Kidney (tissue), 14 donors: ENCODE data around the gene CYYR1. TPM values are rescaled to one million over a fixed set of nuclear protein-coding genes. Genes with fewer than 3 reads are reported as not detected.

ENCODE experiments used
- DNase-seq, 5 donors: peaks; one replicate each; pipeline ENCODE4 v3.0.0-alpha.2; 2013 to 2020
- FAIRE-seq: peaks from 2 replicates; lab custom pipeline; 2012; peaks lifted over from hg19 to GRCh38; lab: Jason Lieb, UNC
- H3K27ac ChIP-seq, 2 donors: one replicate each; pipeline ENCODE4 v1.7.0; 2013; ENCODE audit warnings: low read depth in 2 of 2, low read length in 2 of 2, inconsistent platforms in 1 of 2
- H3K27me3 ChIP-seq: one replicate; pipeline ENCODE4 v1.7.1; 2013; ENCODE audit warnings: low read length, inconsistent platforms; ENCODE audit not compliant: control insufficient read depth, insufficient read depth
- H3K36me3 ChIP-seq, 3 donors: one replicate each; pipeline versions ENCODE4 v1.7.0 to v1.7.1; 2013; ENCODE audit warnings: low read length in 3 of 3, control low read depth in 1 of 3, inconsistent platforms in 1 of 3; ENCODE audit not compliant: insufficient read depth in 3 of 3, control insufficient read depth in 2 of 3
- H3K4me1 ChIP-seq, 3 donors: one replicate each; pipeline versions ENCODE4 v1.7.0 to v1.7.1; 2013; ENCODE audit warnings: low read length in 3 of 3, inconsistent platforms in 1 of 3, low read depth in 1 of 3; ENCODE audit not compliant: control insufficient read depth in 2 of 3, insufficient read depth in 2 of 3
- H3K4me3 ChIP-seq, 3 donors: one replicate each; pipeline versions ENCODE4 v1.7.0 to v1.8.1; 2013; ENCODE audit warnings: low read length in 3 of 3, control low read depth in 1 of 3, inconsistent platforms in 1 of 3
- H3K9ac ChIP-seq, 3 donors: one replicate each; pipeline versions ENCODE4 v1.7.0 to v1.7.1; 2013; ENCODE audit warnings: low read length in 3 of 3, control low read depth in 1 of 3, inconsistent platforms in 1 of 3
- H3K9me3 ChIP-seq, 3 donors: one replicate each; pipeline versions ENCODE4 v1.7.0 to v1.7.1; 2013; ENCODE audit warnings: low read length in 3 of 3, control low read depth in 1 of 3, inconsistent platforms in 1 of 3; ENCODE audit not compliant: control insufficient read depth in 2 of 3, insufficient read depth in 1 of 3
- CTCF ChIP-seq: IDR thresholded peaks from 3 replicates; pipeline ENCODE4 v1.5.1; 2012; ENCODE audit warnings: mild to moderate bottlenecking, moderate library complexity, borderline replicate concordance; ENCODE audit not compliant: insufficient read depth; ENCODE audit errors: extremely low read depth
- intact Hi-C: fragments of 100-400 bp; cut with DNase I; formaldehyde crosslinking; loops from one replicate; pipeline ENCODE4 v1.11.1; 2022
- polyA plus RNA-seq: library from polyadenylated mRNA; stranded (reverse); fragments of 350-450 nt; fragmentation: Illumina TruSeq; extraction: RNeasy Lipid Tissue Mini Kit (QIAGEN cat#74804); gene quantifications from one replicate; pipeline ENCODE4 v1.2.3, GENCODE V29; 2014; ENCODE audit warnings: low read depth, low replicate concordance; ENCODE audit not compliant: insufficient read depth
- total RNA-seq: library from RNA; stranded (reverse); fragmentation: NEBNext Ultra II Directional; extraction: Animal tissue kit (Norgen Biotek cat#: 25700); gene quantifications from one replicate; pipeline ENCODE4 v1.2.1, GENCODE V29; 2021
- donor health status: control.
- donor health status: control.
- donor health status: control.
- donor health status: control.
- donor health status: control.
- donor health status: DM: yes; HTN: yes; CAD: no.
- donor health status: Normal renal cell carcinoma (clear cell type).

Gene CYYR1
- total and polyA plus RNA-seq, 2 donors from 2014 or later = 17.0 to 23.4 TPM

GRCh38 chr21:26443867-26444266 is 129.2 kb downstream of the CYYR1 start:
- FAIRE-seq (no peak), DNase-seq (no peak)
- H3K27ac ChIP-seq = no peak overlapping the region
- H3K4me3 ChIP-seq = no peak overlapping the region
- intact Hi-C loops = no loop called here
- H3K4me1 ChIP-seq = no peaks in the 10 kb centered on the region
- no peaks in the 10 kb centered on the region for H3K36me3 ChIP-seq
- H3K9ac ChIP-seq = no peak overlapping the region
- no peaks in the 10 kb centered on the region for H3K9me3 ChIP-seq
- TF ChIP-seq CTCF = no peak
- no peaks in the 10 kb centered on the region for H3K27me3 ChIP-seq

GRCh38 chr21:26443291-26443690 is 129.8 kb downstream of the CYYR1 start:
- Histone ChIP-seq H3K27ac (no peak overlapping the region), H3K9me3 (no peaks in the 10 kb centered on the region), H3K4me3 (no peak overlapping the region), H3K27me3 (no peaks in the 10 kb centered on the region), H3K4me1 (no peaks in the 10 kb centered on the region), H3K36me3 (no peaks in the 10 kb centered on the region), H3K9ac (no peak overlapping the region)
- no peak for FAIRE-seq
- DNase-seq = no peak
- intact Hi-C loops = no loop called here
- no peak for TF ChIP-seq CTCF

- Histone ChIP-seq H3K36me3 (no peaks in the 10 kb centered on the region), H3K9ac (no peak overlapping the region), H3K4me3 (no peak overlapping the region), H3K27me3 (no peaks in the 10 kb centered on the region), H3K27ac (no peak overlapping the region), H3K9me3 (no peaks in the 10 kb centered on the region), H3K4me1 (no peaks in the 10 kb centered on the region)
- DNase-seq (no peak), FAIRE-seq (no peak)
- TF ChIP-seq CTCF = no peak
- intact Hi-C loops = no loop called here
Observed at GRCh38 chr21:26441149-26441548, 131.9 kb downstream of the CYYR1 start.

- Histone ChIP-seq H3K4me3 (no peak overlapping the region), H3K27ac (no peak overlapping the region), H3K36me3 (no peaks in the 10 kb centered on the region), H3K27me3 (no peaks in the 10 kb centered on the region), H3K9me3 (no peaks in the 10 kb centered on the region), H3K4me1 (no peaks in the 10 kb centered on the region), H3K9ac (no peak overlapping the region)
- TF ChIP-seq CTCF = no peak
- intact Hi-C loops = no loop called here
- DNase-seq (no peak), FAIRE-seq (no peak)
Observed at GRCh38 chr21:26438976-26439375, 134.1 kb downstream of the CYYR1 start.
